ENCODE results near the gene IL15RA. TPM values are rescaled to one million over a fixed set of nuclear protein-coding genes. Genes with fewer than 3 reads are reported as not detected.

The IL15RA gene
- total RNA-seq, 3 donors from 2014 or later (not counting 1 experiment from before 2014, with no cell fraction given), result 10.7 to 11.8 (median 11.3) TPM

- TF ChIP-seq CTCF (IDR thresholded peaks at IDR 0.05), result no peak
- peaks cover 30% of the 10 kb centered on the region for H3K36me3 ChIP-seq (ENCODE audit: control insufficient read depth, insufficient read depth, low read length)
- no peaks in the 10 kb centered on the region for H3K9me3 ChIP-seq (ENCODE audit: control insufficient read depth, insufficient read depth, low read length)
- Mint-ChIP-seq H3K9me3 (no peaks in the 10 kb centered on the region), H3K27ac (no peak overlapping the region), H3K36me3 (no peaks in the 10 kb centered on the region), H3K4me1 (no peaks in the 10 kb centered on the region), H3K27me3 (ENCODE audit: low read depth in 2 of 2) (no peaks in the 10 kb centered on the region), H3K4me3 (no peak overlapping the region)
- no peak overlapping the region for H3K27ac ChIP-seq (ENCODE audit: low read length)
- DNase-seq, result no peak
- no peaks in the 10 kb centered on the region for H3K4me1 ChIP-seq (ENCODE audit: control insufficient read depth, insufficient read depth, low read length)
- WGBS (ENCODE audit: insufficient coverage), result 92% methylated on average over 18 of the region's 18 CpGs
- intact Hi-C loops (cut with micrococcal nuclease), result no loop called here
- H3K4me3 ChIP-seq (ENCODE audit: low read length), result no peak overlapping the region
- no peaks in the 10 kb centered on the region for H3K27me3 ChIP-seq (ENCODE audit: control insufficient read depth, insufficient read depth, low read length)
- no peak for ATAC-seq
These were observed 17.0 kb downstream of the IL15RA start for GRCh38 chr10:5960070-5960972.

- Mint-ChIP-seq H3K36me3 (no peaks in the 10 kb centered on the region), H3K4me1 (no peaks in the 10 kb centered on the region), H3K27me3 (ENCODE audit: low read depth in 2 of 2) (no peaks in the 10 kb centered on the region), H3K27ac (no peak overlapping the region), H3K4me3 (no peak overlapping the region), H3K9me3 (no peaks in the 10 kb centered on the region)
- WGBS (ENCODE audit: insufficient coverage), result 87% methylated on average over 10 of the region's 10 CpGs
- H3K36me3 ChIP-seq (ENCODE audit: control insufficient read depth, insufficient read depth, low read length), result peaks cover 30% of the 10 kb centered on the region
- DNase-seq, result no peak
- intact Hi-C loops (cut with micrococcal nuclease), result no loop called here
- no peak overlapping the region for H3K27ac ChIP-seq (ENCODE audit: low read length)
- H3K27me3 ChIP-seq (ENCODE audit: control insufficient read depth, insufficient read depth, low read length), result no peaks in the 10 kb centered on the region
- no peak overlapping the region for H3K4me3 ChIP-seq (ENCODE audit: low read length)
- no peaks in the 10 kb centered on the region for H3K9me3 ChIP-seq (ENCODE audit: control insufficient read depth, insufficient read depth, low read length)
- ATAC-seq, result no peak
- TF ChIP-seq CTCF (IDR thresholded peaks at IDR 0.05), result no peak
- H3K4me1 ChIP-seq (ENCODE audit: control insufficient read depth, insufficient read depth, low read length), result no peaks in the 10 kb centered on the region
These were observed 17.7 kb downstream of the IL15RA start for GRCh38 chr10:5959581-5960069.

- no peak overlapping the region for H3K4me3 ChIP-seq (ENCODE audit: low read length)
- Mint-ChIP-seq H3K27me3 (ENCODE audit: low read depth in 2 of 2) (no peaks in the 10 kb centered on the region), H3K9me3 (no peaks in the 10 kb centered on the region), H3K4me1 (no peaks in the 10 kb centered on the region), H3K36me3 (no peaks in the 10 kb centered on the region), H3K4me3 (no peak overlapping the region), H3K27ac (no peak overlapping the region)
- peaks cover 30% of the 10 kb centered on the region for H3K36me3 ChIP-seq (ENCODE audit: control insufficient read depth, insufficient read depth, low read length)
- no peaks in the 10 kb centered on the region for H3K4me1 ChIP-seq (ENCODE audit: control insufficient read depth, insufficient read depth, low read length)
- WGBS (ENCODE audit: insufficient coverage), result 97% methylated on average over 5 of the region's 5 CpGs
- no peak for TF ChIP-seq CTCF (IDR thresholded peaks at IDR 0.05)
- H3K9me3 ChIP-seq (ENCODE audit: control insufficient read depth, insufficient read depth, low read length), result no peaks in the 10 kb centered on the region
- intact Hi-C loops (cut with micrococcal nuclease), result no loop called here
- DNase-seq, result no peak
- H3K27ac ChIP-seq (ENCODE audit: low read length), result no peak overlapping the region
- no peak for ATAC-seq
- no peaks in the 10 kb centered on the region for H3K27me3 ChIP-seq (ENCODE audit: control insufficient read depth, insufficient read depth, low read length)
These were observed 18.2 kb downstream of the IL15RA start for GRCh38 chr10:5959142-5959541.

Measured in natural killer cell (primary cell).